Globus pallidus (tissue), 1 donor: Measurements from ENCODE around the gene SPAAR.
A peak's percentile ranks its signal among the peaks of the same experiment; 100 is the strongest.
"Not testable (repeated sequence)": the region's sequence is repeated elsewhere in the genome, so short reads cannot be mapped to it uniquely, and the experiment has no call there.

ENCODE experiments used
- DNase-seq: peaks from one replicate; pipeline ENCODE4 v3.0.0-alpha.2; 2015; ENCODE audit warnings: low spot score

Gene SPAAR

DNA sequence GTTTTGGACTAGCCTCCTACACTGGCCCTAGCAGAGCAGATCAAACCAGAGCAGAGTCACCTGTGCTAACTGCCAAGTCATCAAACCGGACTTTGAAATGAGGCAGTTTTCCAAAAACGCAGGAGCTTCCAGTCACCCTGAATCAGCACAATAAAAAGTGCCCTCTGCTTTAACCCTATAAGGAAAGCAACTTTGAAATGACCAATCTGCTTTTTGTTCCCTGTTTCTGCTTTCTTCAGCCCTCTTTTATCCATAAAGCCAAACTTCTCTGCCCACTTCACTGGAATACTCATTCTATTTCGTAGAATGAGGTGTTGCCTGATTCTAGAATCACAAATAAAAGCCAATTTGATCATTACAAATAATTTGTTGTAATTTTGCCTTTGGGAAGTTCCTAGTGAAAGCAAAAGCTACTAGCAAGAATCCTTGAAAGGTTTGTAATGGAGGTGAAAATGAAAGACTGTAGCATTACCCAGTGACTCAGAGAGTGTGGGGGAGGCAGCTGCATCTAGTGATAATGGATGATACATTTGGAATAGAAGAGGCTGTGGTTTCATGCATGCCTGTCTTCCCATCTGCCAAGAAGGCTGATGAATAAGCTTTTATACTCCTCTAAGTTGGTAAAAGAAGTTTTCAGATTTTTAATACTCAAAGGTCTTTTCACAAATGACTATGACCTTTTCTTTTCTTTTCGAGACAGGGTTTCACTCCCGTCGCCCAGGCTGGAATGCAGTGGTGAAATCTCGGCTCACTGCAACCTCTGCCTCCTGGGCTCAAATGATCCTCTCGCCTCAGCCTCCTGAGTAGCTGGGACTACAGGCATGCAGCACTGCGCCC, 14.9 kb downstream of the SPAAR start:
- DNase-seq = no peak

DNA sequence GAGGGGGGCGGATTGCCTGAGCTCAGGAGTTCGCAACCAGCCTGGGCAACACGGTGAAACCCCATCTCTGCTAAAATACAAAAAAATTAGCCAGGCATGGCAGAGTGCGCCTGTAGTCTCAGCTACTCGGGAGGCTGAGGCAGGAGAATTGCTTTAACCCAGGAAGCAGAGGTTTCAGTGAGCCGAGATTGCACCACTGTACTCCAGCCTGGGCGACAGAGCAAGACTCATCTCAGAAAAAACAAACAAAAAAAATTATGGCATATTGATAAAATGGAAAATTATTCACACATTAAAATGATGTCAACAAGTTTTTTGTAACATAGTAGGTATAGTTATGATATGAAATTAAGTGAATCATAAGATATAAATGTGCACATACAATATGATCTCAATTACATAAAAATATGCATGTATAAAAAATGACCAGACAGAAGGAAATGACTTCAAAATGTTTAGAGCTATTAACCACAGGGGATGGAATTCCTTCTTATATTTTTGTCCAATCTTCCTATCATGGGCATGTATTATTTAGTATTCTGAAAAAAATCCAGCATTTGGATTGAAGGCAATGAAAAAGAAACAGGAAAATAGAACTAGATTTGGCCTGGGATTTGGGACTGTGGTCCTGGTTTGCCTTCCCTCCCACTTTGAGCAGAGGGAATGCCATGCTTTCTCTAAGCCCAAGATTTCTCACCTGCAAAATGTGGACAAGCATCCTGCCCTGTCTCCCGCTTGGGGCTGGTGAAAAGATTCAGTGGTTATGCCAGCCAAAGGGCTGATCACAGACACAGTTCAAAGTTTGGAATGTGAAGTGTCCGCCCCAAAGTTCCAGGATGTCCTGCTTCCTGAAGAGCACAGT, 19.5 kb downstream of the SPAAR start:
- DNase-seq = no peak

DNA sequence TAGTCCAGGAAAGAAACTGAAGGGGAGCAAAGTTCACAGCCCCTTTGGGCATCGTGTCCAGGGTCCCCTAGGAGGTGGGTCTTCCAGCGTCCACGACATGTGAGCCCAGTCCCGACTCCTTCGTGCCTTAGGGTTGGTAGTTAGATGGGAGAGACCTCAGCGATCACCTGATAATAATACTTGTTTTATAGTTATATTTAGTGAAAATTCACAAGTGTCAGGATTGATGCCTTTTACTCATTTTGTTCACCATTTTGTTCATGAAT, 20.1 kb downstream of the SPAAR start:
- no peak for DNase-seq

DNA sequence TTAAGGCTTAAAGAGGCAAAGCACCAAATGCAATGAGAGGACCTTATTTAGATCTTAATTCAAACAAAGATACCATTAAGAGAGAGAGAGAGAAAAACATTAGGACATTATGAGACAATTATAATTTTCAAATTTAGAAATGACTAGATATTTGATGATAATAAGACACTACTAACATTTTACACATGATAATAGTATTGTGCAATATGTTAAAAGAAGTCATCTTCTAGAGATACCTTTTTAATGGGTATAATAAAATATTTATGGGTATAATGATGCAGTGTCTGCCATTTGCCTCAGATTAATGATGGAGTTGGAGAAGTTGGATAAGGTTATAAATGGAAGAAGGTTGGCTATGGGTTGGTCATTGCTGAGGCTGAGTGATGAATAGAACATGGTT, 21.2 kb downstream of the SPAAR start:
- no peak for DNase-seq

DNA sequence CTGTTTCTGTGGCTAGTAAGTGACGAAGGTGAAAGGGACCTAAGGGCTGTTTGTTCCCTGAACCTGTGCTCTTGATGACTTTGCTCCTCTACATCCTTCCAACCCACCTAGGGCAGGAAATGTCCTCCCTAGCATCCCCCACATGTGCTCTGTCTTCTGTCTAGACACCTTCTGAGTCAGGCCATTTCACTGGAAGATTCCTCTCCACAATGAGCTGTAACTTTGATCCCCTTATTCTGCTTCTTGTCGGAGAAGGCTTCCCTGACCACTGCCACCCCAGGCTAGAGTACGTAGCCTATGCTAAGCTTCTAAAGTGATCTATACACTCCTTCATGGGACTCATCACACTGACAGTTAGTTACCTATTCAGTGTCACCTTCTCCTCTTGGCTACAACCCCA, 21.7 kb downstream of the SPAAR start:
- DNase-seq = no peak

DNA sequence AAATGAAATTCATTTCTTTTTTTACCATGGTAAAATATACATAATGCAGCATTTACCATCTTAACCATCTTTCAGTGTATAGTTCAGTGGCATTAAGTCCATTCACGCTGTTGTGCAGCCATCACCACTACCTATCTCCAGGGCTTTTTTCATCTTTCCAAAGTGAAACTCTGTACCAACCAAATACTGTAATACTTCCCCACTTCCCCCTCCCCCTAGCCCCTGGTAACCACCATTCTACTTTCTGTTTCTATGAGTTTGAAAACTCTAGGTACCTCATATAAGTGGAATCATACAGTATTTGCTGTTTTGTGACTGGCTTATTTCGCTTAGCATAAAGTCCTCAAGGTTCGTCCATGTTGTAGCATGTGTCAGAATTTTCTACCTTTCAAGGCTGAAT, 23.4 kb downstream of the SPAAR start:
- DNase-seq = no peak

DNA sequence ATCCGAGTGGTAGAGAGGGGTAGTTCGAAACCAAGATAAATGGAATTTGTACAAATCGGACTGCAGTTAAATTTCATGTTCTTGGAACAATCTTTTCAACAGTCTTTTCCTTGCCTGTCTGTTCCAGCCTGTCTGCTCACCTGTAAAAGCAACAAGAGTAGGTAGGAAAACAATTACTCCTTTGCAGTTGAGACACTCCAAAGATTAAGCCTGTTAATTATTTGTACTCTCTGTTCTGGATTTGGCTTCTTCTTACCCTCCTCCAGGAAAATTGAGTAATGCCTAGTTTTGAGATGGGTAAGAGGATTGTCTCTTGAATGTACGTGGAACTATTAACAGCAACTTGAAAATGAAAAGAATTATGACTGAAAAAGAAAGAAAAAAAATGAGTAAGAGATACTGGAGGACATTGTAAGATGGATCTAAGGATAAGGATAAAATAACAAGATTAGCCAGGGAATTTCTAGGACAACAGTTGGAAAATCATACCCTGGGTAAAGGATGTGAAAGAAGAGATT, 24.3 kb downstream of the SPAAR start:
- no peak for DNase-seq

DNA sequence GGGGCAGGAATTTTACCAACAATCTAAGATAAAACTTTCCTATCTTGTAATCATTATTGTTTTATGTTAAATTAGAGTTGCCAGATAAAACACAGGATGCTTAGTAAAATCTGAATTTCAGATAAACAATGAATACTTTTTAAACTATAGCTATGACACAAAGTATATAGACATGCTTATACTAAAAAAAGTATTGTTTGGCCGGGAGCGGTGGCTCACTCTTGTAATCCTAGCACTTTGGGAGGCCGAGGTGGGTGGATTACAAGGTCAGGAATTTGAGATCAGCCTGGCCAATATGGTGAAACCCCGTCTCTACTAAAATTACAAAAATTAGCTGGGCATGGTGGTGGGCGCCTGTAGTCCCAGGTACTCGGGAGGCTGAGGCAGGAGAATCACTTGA, 24.8 kb downstream of the SPAAR start:
- DNase-seq = not testable (repeated sequence)

DNA sequence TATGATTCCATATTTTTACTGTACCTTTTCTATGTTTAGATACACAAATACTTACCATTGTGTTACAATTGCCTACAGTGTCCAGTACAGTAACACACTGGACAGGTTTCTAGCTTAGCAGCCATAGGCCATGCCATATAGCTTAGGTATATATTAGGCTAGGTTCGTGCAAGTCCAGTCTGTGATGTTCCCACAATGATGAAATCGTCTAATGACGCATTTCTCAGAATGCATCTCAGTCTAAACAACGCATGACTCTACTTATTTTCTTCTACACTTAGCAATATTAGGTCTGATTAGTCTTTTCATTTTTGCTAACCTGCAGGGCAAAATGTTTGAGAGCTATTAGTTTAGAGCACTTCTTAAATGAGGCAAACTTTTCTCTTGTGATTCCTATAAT, 26.0 kb downstream of the SPAAR start:
- no peak for DNase-seq

DNA sequence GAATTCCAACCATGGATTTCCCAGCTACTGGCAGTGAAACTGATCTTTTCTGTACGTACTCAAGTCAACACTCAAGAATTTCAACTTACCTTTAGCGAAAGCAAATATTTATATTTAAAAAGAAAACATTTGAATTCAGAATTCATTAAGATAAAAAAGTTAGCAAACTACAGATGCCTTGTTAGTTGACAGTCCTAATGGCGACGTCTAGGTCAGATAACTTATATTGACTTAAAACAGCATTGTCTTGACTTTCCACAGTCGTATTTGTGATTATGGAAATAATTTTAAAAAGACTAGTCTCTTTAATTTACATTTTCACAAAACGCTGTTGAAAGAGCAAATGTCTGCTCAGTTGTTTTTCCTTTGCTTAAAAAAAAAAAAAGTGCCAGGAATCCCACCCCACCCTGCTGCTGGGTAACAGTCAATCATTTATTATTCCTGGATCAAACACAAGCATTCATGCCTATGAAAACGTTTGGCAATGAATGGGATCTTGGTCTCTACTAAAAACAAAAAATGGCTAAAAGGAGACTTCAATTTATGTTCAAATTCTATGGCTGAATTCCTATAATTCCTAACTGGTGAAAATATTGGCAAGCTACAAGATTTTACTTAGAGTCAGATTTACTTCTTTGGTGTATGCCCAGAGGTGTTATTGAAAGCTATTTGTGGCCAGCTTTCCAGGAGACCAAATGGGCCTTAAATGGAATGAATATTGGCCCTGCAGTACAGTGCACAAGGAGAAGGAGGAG, 26.6 kb downstream of the SPAAR start:
- DNase-seq = no peak

DNA sequence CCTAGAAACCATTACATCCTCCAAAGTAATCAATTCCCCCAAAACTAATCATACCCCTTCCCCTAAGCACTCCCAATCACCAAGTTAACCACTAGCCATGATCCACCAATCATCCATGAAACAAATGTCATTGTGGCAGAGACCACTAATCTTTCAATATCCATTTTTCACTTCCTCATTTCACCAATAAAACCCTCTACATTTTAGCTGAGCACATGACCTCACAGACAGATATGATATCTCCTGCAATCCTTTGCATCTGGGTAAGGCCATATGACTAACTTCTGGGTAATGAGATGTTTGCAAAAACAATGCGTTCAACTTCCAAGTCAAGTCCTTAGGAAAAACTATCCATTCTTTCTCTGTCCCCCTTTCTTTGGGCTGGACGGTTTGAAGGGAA, 27.9 kb downstream of the SPAAR start:
- DNase-seq = no peak

DNA sequence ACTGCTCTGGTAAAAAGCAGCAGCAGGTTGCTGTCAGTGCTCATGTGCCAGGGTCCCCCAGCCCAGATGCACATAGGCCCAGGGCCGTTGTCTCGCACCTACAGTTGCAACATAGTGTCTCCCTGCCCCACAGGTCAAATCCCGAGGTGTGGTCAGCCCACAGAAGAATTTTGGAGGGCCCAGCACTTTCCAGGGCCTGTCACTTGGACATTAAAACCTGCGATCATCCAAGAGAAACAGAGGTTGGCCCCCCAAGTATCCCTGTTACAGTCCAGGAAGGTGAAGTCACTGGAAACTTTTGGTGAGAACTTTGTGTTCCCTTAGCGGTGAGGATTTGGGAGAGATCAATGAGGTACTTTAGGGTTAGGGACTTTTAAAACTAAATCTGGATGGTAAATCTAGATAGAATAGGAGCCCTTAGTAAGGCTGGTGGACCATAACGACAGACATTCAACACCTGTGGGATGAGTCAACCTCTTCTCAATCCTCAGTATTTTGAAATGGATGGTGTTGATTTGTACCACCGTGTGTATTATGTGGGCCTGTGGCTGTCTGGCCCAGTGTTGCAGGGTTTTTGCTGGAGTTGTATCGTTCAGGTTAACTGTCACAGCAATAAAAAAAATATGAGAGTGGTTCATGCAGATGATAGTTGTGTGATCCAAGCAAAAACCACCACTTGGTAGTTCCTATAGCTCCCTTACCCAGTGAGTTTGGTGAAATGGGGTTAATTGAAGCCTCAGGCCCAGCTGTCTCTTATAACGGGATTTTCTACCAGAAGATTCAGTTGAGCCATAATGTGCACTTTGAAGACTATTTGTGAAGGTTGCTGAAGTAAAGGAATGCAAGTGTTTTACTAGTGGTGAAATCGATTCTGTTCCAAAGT, 29.4 kb downstream of the SPAAR start:
- no peak for DNase-seq

DNA sequence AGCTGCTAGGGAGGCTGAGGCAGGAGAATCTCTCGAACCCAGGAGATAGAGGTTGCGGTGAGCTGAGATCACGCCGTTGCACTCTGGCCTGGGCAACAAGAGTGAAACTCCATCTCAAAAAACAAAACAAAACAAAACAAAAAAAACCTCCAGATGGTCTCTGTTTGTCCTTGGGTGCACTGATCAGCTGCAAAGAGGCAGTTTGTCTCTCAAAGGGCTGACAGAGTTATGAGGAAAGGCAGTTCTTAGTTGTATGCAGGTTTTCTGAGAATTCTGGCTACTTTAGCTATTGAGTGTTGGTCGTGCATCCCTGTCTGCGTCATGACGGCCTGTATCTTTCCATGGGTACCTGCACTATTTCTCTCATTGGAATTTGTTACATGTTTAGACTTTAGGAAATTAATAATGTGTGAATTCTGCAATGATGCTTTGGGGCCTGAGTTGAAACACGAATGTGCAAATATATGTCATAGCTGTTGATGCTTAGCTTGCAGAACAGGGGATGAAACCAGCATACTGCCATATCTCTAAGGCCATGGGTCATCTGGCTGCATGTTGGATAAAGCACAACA, 30.5 kb downstream of the SPAAR start:
- DNase-seq = no peak

DNA sequence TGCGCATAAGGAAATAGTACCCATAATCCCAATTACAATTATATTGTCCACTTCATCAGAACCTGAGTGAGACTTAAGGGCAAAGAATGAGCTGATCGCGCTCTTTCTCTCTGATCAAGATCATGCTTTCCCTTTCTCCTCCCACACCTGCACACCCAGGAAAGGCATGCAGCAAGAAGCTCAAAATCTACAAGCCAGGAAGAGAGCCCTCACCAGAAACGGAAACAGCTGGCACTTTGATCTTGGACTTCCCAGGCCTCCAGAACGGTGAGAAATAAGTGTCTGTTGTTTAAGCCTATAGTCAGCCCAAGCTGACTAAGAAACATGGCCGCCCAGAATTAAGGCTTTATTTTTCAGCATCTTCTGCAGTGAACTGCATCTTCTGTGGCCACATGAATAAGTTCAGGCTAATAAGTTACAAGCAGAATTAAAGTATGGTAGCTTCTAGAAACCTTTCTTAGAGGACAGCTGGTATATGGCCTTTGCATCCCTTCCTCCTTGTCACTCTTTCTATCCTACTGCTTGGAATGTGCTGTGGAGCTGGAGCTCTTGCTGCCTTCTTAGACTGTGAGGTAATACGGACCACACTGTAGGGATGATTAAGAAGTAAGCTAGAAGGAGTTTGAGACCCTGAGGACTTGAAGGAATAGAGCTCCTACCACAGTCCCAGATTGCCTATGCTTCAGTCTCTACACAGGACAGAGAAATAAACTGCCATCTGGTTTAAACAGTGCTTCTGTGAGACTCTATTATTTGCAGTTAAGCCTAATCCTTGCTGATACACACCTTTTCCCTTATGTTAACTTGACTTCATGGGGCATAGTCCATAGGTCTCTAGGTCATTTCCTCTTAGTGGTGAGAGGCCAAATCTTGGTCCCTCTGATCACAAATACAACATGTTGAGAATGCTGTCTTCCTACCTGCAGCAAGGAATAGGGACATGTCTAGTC, 31.4 kb downstream of the SPAAR start:
- DNase-seq = no peak

DNA sequence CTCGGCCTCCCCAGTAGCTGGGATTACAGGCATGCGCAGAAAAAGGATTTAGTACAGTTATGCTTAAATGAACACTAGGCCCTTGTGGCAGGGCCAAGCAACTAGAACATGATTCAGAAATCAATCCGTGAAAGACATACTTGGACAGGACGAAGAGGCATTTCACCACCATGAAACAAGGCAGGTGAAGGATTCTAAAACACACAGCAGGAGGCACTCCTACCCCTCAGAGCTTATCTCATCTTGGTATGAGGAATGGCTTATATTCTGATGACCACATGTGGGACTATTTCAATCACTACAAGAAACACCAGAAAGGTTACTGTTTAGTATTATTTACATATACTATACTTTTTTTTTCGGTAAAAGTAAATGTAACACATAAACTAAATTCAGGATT, 33.0 kb downstream of the SPAAR start:
- no peak for DNase-seq

DNA sequence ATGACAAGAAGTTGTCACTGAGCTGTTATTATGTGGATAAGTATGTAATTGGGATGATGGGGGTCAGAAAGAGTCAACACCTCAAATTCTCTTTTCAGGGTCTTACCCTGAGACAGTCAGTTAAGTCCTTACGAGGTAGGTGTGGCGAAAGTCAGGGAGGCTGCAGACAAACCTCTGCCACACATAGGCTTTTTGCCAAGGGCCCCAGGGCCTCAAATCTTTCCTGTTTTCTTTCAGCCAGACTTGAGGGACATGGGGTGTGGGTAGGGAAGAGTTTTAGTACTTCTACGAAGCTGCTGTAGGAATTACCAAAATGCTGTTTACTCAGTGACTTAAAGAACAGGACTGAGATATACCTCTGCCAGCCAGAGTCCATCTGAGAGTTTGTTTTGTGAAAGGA, 34.9 kb downstream of the SPAAR start:
- DNase-seq = no peak

DNA sequence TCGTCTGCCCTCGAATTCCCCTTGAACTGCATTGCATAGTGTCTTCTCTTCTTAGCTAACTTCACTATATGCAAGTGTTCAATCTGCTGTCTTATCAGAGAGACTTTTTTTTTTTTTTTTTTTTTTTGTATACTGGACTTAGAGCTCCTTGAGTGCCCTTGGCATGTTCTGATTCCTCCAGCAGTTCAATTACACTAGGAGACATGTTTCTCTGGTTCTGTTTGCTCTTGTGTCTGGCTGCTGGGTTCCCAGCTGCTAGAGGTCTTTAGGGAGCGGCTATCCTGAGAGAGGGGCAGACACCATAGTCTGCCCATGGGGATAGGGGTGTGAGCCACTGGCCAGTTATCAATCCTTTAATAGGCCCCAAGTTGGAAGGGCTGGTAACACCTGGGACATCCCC, 35.6 kb downstream of the SPAAR start:
- no peak for DNase-seq

DNA sequence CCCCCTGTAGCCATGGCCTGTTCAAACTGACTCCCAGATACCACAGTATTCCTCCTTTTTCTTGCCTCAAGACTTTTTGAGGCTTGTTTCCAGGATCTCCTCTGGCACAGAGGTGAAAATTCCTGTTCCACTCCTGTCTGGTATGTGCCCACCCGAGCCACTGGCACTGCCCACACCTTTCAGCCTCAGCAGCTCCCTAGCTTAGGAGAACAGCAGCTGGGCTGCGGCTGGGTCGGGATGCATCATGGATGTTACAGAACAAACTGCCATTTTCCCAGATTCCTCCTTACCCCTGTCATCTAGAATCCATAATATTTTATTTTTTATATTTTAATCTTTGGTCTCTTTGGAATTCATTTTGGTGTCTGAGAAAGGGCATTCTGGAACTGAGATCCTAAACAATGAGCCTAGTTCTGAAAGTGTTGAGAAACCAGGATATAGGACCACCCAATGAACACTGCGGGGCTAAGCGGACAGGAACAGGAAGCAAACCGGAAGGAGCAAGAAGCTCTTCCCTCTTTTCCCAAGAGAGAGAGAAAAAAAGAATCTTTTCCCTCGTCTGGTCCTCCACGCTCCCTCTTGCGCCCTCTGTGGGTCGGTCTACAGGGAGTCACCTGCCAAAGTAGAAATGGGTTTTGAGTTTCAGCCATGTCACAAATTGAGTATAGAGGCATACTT, 36.2 kb downstream of the SPAAR start:
- DNase-seq = peak; percentile 59

DNA sequence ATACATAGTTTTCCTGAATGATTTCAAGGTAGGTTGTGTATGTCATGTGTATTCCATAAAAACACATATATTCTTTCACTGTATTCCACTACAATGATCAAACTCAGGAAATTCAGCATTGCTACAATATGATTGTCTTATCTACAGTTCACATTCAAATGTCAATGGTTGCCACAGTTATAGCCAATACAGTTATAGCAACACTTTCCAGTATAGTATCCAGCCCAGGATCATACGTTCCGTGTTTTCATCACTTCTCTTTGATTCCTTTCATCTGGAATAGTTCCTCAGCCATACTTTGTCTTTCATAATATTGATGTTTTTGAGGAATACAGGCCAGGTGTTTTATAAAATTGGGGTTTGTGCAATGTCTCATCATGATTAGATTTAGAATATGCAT, 39.2 kb downstream of the SPAAR start:
- DNase-seq = no peak

DNA sequence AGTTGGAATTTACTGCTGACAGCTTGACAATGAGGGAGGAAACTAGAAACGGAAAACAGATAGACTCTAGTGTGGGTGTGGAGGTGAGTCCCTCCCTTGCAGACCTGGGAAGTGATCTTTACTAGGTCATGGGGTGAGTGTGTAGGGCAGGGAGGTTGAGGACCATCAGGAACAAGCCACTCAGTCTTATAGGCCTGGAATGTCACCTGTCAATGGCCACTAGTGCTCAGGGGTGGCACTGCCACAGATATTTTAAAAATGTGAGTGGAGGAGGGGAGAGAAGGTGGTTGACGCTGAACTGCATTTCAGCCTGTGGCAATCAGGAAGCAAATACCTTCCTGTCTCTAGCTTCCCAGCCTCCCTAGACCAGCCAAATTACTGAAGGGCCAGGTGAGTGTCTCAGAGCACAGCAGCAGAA, 39.6 kb downstream of the SPAAR start:
- DNase-seq = no peak
